Ectodermal cell (in vitro differentiated cells): Measurements from ENCODE around the gene LIMCH1.
"Not testable (repeated sequence)": the region's sequence is repeated elsewhere in the genome, so short reads cannot be mapped to it uniquely, and the experiment has no call there.

Experiments used
- H3K27ac ChIP-seq: 2 replicates; pipeline ENCODE4 v1.7.0; 2013; ENCODE audit warnings: mild to moderate bottlenecking, low read depth, low read length; ENCODE audit not compliant: insufficient read depth, poor library complexity, severe bottlenecking
- H3K27me3 ChIP-seq: 2 replicates; pipeline ENCODE4 v1.7.0; 2013; ENCODE audit warnings: mild to moderate bottlenecking, low read length; ENCODE audit not compliant: insufficient read depth, control insufficient read depth, poor library complexity, severe bottlenecking
- H3K36me3 ChIP-seq: one replicate; pipeline ENCODE4 v1.7.0; 2013; ENCODE audit warnings: low read length; ENCODE audit not compliant: control insufficient read depth, insufficient read depth
- H3K4me1 ChIP-seq: one replicate; pipeline ENCODE4 v1.7.0; 2013; ENCODE audit warnings: low read length; ENCODE audit not compliant: control insufficient read depth, insufficient read depth
- H3K4me3 ChIP-seq: 2 replicates; pipeline ENCODE4 v1.7.0; 2013; ENCODE audit warnings: low read depth, low read length, control low read depth; ENCODE audit not compliant: insufficient read depth
- H3K9me3 ChIP-seq: 2 replicates; pipeline ENCODE4 v1.7.0; 2013; ENCODE audit warnings: mild to moderate bottlenecking, low read length, moderate library complexity; ENCODE audit not compliant: control insufficient read depth
- WGBS, 2 experiments: methylation state at CpG; one replicate each; pipeline ENCODE4 v1.1.7; 2013; ENCODE audit warnings: missing lambda C conversion rate in 2 of 2; 5-methylcytosine and 5-hydroxymethylcytosine counted together

The LIMCH1 gene

GRCh38 chr4:41645728-41646390 lies 107.9 kb downstream of the LIMCH1 start:
- H3K27ac ChIP-seq: no peak overlapping the region
- H3K9me3 ChIP-seq: no peaks in the 10 kb centered on the region
- no peak overlapping the region for H3K4me3 ChIP-seq
- WGBS, 2 experiments: 91 to 94% methylated on average over 4 to 5 of the region's 5 CpGs
- peaks cover 4% of the 10 kb centered on the region for H3K4me1 ChIP-seq
- H3K27me3 ChIP-seq: no peaks in the 10 kb centered on the region
- no peaks in the 10 kb centered on the region for H3K36me3 ChIP-seq

- WGBS, 2 experiments: 100% methylated on average over 1 of the region's 1 CpG
- H3K4me3 ChIP-seq: no peak overlapping the region
- H3K27ac ChIP-seq: no peak overlapping the region
- H3K4me1 ChIP-seq: peaks cover 4% of the 10 kb centered on the region
- H3K36me3 ChIP-seq: no peaks in the 10 kb centered on the region
- no peaks in the 10 kb centered on the region for H3K27me3 ChIP-seq
- no peaks in the 10 kb centered on the region for H3K9me3 ChIP-seq
Observed at GRCh38 chr4:41646862-41647261, 108.9 kb downstream of the LIMCH1 start.

DNA sequence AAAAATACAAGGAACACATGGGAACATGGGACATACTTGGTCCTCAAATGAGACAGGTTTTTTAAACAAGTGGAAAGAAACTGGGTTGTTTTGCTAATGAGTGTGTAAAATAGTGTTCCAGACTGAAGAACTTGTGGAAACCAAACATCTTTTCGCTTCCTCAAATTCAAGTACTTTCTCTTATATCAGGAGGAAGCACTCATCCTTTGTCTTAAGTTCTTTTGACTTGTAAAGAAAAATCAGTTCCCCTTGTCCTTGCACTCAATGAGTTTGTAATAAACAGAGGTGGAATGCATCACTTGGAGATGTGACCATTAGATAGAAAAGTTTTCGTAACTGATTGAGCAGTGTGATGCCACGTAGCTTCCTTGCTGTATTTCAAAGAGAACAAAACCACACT lies 109.4 kb downstream of the LIMCH1 start:
- no peaks in the 10 kb centered on the region for H3K36me3 ChIP-seq
- no peaks in the 10 kb centered on the region for H3K9me3 ChIP-seq
- H3K27me3 ChIP-seq: no peaks in the 10 kb centered on the region
- no peak overlapping the region for H3K4me3 ChIP-seq
- H3K4me1 ChIP-seq: peaks cover 4% of the 10 kb centered on the region
- H3K27ac ChIP-seq: no peak overlapping the region
- WGBS, 2 experiments: 94 to 99% methylated on average over 3 of the region's 3 CpGs

GRCh38 chr4:41651150-41651549 lies 113.2 kb downstream of the LIMCH1 start:
- H3K4me3 ChIP-seq, H3K27me3 ChIP-seq, H3K36me3 ChIP-seq, H3K27ac ChIP-seq, H3K4me1 ChIP-seq, H3K9me3 ChIP-seq: not testable (repeated sequence)

DNA sequence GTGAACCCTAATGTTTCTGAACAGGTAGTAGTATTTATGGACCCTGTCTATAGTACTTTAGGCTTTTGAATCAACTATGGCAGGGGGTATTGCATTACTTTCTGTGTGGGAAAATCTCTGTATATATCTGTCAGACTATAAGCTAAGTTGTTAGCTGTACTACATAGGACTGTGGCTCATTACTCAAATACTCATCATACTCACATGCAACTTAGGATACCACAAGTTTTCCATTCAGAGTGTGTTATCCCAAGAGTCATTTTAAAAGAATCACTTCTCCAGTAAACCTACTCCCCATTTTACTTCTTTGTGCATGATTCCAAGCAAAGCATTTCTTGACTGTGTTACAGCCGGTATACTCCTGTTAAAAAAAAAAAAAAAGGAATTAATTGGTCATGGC lies 115.0 kb downstream of the LIMCH1 start:
- Histone ChIP-seq H3K36me3 (no peaks in the 10 kb centered on the region), H3K27me3 (no peaks in the 10 kb centered on the region), H3K4me3 (no peak overlapping the region), H3K9me3 (no peaks in the 10 kb centered on the region), H3K27ac (no peak overlapping the region), H3K4me1 (no peaks in the 10 kb centered on the region)
- 92 to 100% methylated on average over 1 of the region's 1 CpG for WGBS, 2 experiments

DNA sequence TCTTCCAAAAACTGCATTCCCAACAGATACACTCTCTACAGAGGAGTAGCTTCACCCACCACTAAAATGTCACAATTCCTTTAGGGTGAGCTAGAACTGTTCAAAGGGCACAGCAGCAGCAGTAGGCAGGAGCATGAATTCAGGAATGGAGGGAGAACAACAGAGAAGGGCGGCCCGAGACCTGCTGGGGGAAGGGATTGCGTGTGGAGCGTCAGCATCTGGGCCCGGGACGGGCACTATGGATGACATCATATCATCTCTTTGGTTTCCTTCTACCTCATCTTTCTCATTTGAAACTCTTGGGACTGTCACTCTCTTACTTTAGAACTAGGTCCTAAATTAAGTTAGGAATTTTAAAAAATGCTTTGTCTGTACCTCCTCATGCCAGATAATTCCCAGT lies 115.6 kb downstream of the LIMCH1 start:
- H3K27ac ChIP-seq: no peak overlapping the region
- H3K9me3 ChIP-seq: no peaks in the 10 kb centered on the region
- no peaks in the 10 kb centered on the region for H3K36me3 ChIP-seq
- H3K4me3 ChIP-seq: no peak overlapping the region
- H3K27me3 ChIP-seq: no peaks in the 10 kb centered on the region
- H3K4me1 ChIP-seq: no peaks in the 10 kb centered on the region
- 83 to 95% methylated on average over 6 of the region's 6 CpGs for WGBS, 2 experiments

GRCh38 chr4:41655177-41655576 lies 117.2 kb downstream of the LIMCH1 start:
- H3K9me3 ChIP-seq: no peaks in the 10 kb centered on the region
- H3K27me3 ChIP-seq: no peaks in the 10 kb centered on the region
- no peaks in the 10 kb centered on the region for H3K36me3 ChIP-seq
- H3K27ac ChIP-seq: no peak overlapping the region
- H3K4me3 ChIP-seq: no peak overlapping the region
- 81 to 86% methylated on average over 2 to 3 of the region's 3 CpGs for WGBS, 2 experiments
- no peaks in the 10 kb centered on the region for H3K4me1 ChIP-seq

GRCh38 chr4:41656106-41656505 lies 118.1 kb downstream of the LIMCH1 start:
- Histone ChIP-seq H3K36me3 (no peaks in the 10 kb centered on the region), H3K27me3 (no peaks in the 10 kb centered on the region), H3K9me3 (no peaks in the 10 kb centered on the region), H3K4me3 (no peak overlapping the region), H3K27ac (no peak overlapping the region), H3K4me1 (no peaks in the 10 kb centered on the region)
- WGBS, 2 experiments: 94 to 95% methylated on average over 2 to 3 of the region's 3 CpGs

DNA sequence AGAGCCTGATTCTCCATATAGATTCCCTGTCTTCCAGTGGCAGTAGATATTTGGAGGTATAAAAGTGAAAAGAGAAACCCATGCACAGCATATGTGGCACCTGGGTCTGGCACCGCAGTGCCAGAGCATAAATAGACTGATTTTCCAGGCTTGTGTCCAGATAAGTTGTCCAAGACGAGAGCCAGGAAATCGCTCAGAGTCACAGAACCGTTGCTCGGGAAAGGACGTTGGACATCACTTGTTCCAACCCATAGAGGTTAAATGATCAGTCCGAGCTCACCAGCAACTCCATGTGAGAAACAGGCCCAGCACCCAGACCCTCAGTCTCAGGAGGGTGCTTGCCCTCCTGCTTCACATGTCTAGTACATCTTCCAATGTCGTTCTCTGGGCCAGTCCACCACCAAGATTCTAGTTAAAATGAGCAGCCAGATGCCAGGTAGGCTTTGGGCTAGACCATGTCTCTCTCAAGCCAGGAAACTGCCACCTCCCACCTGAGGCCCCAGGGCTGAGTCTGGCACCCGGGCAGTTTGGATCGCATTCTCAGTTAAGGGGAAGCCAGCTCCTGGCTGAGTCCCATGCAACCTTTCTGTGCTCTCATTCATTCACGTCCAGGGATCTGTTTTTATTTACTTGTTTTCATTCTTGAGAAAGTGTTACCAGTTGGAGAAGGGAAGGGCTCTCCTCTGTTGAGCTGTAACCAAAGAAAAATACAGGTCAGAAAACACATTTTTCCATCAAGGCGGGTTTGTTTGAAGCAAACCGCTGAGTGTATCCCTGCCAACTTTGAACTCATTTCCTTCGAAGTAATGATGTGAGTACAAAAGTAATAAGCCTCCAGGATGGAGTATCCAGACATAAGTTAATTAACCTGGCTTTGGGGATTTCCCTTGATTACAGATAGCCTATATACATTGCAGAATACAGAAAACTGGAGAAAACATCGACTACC lies 118.9 kb downstream of the LIMCH1 start:
- no peak overlapping the region for H3K4me3 ChIP-seq
- 92 to 97% methylated on average over 14 of the region's 15 CpGs for WGBS, 2 experiments
- H3K4me1 ChIP-seq: no peaks in the 10 kb centered on the region
- no peaks in the 10 kb centered on the region for H3K36me3 ChIP-seq
- no peak overlapping the region for H3K27ac ChIP-seq
- no peaks in the 10 kb centered on the region for H3K27me3 ChIP-seq
- H3K9me3 ChIP-seq: no peaks in the 10 kb centered on the region

- WGBS, 2 experiments: 89 to 97% methylated on average over 4 of the region's 4 CpGs
- Histone ChIP-seq H3K4me1 (no peaks in the 10 kb centered on the region), H3K27ac (no peak overlapping the region)
Observed at GRCh38 chr4:41657561-41657960, 119.6 kb downstream of the LIMCH1 start.

More at GRCh38 chr4:41657561-41657960, 119.6 kb downstream of the LIMCH1 start:
- H3K36me3 ChIP-seq: no peaks in the 10 kb centered on the region
- H3K27me3 ChIP-seq: no peaks in the 10 kb centered on the region
- H3K4me3 ChIP-seq: no peak overlapping the region
- no peaks in the 10 kb centered on the region for H3K9me3 ChIP-seq
